HepG2 (cell line): ENCODE results near the gene TSPAN11. TPM values are rescaled to one million over a fixed set of nuclear protein-coding genes. Genes with fewer than 3 reads are reported as not detected.

Experiments used
- ATAC-seq: fragments of 200-7000 bp; cut with Tn5 transposase; 3 replicates; pipeline ENCODE4 v1.9.1; 2020; ENCODE audit warnings: mild to moderate bottlenecking, moderate library complexity
- BruUV-seq: library from RNA; stranded (reverse); fragments of 400-500 nt; replicated peaks from 2 replicates; lab custom pipeline; 2021; lab: Mats Ljungman, UMichigan
- CTCF ChIA-PET: fragments of 300-600 bp; formaldehyde crosslinking; extraction: SDS; loops from one replicate; lab custom pipeline; 2021; ENCODE audit warnings: low total read pairs, inconsistent platforms, low intra/inter-chr PET ratio; lab: Yijun Ruan, JAX
- POLR2A ChIA-PET: fragments of 350-600 bp; sonication (Branson Sonifier 250); formaldehyde crosslinking; loops from one replicate; lab custom pipeline; 2020; ENCODE audit warnings: antibody characterized with exemption, inconsistent platforms; lab: Yijun Ruan, JAX
- DNase-seq: peaks from one replicate; pipeline ENCODE4 v3.0.0-alpha.2; 2015; ENCODE audit warnings: low spot score
- FAIRE-seq: peaks from 3 replicates; lab custom pipeline; 2011; peaks lifted over from hg19 to GRCh38; lab: Jason Lieb, UNC
- H2AFZ ChIP-seq: one replicate; pipeline ENCODE4 v1.6.1; 2011; ENCODE audit warnings: low read length, inconsistent platforms
- H3K27ac ChIP-seq: fragments of 300-600 bp; 3 replicates; pipeline ENCODE4 v1.8.0; 2011; ENCODE audit warnings: mixed run types, mild to moderate bottlenecking, mixed read lengths, low read length, inconsistent platforms; ENCODE audit not compliant: insufficient read depth; ENCODE audit errors: extremely low read length
- H3K27me3 ChIP-seq, 2 experiments: fragments of 200-600 bp in 1 of 2; 2 replicates in 1 of 2; 3 replicates in 1 of 2; pipeline versions ENCODE4 v1.6.0 to v1.8.0; 2011; ENCODE audit warnings: low read length in 2 of 2, mild to moderate bottlenecking in 2 of 2, moderate library complexity in 2 of 2, inconsistent platforms in 1 of 2; ENCODE audit not compliant: insufficient read depth in 2 of 2, control insufficient read depth in 1 of 2
- H3K36me3 ChIP-seq, 2 experiments: fragments of 200-600 bp in 1 of 2; replicated peaks in 1 of 2; 2 replicates in 1 of 2; 3 replicates in 1 of 2; pipeline versions ENCODE4 v1.5.1 to v1.8.0; 2011; ENCODE audit warnings: low read length in 2 of 2, inconsistent platforms in 1 of 2; ENCODE audit not compliant: insufficient read depth in 2 of 2, control insufficient read depth in 1 of 2
- H3K4me1 ChIP-seq: 2 replicates; pipeline ENCODE4 v1.5.1; 2012; ENCODE audit warnings: low read length, inconsistent platforms; ENCODE audit not compliant: insufficient read depth
- H3K4me2 ChIP-seq: 2 replicates; pipeline ENCODE4 v1.6.0; 2011; ENCODE audit warnings: low read depth, low read length, inconsistent platforms
- H3K4me3 ChIP-seq, 3 experiments: fragments of 200-600 bp in 1 of 3; sonication (generic), shearing (Covaris generic) in 1 of 3; replicated peaks in 1 of 3; 2 replicates each; pipeline ENCODE4 v1.5.1; 2011 to 2016; ENCODE audit warnings: low read length in 3 of 3, inconsistent platforms in 2 of 3, low read depth in 2 of 3, mild to moderate bottlenecking in 2 of 3, control low read depth in 1 of 3, mixed read lengths in 1 of 3; ENCODE audit not compliant: insufficient read depth in 1 of 3
- H3K79me2 ChIP-seq: one replicate; pipeline ENCODE4 v1.6.1; 2011; ENCODE audit warnings: low read length, inconsistent platforms; ENCODE audit not compliant: insufficient read depth
- H3K9ac ChIP-seq: 2 replicates; pipeline ENCODE4 v1.6.0; 2011; ENCODE audit warnings: mild to moderate bottlenecking, low read depth, low read length, inconsistent platforms; ENCODE audit not compliant: insufficient read depth
- H3K9me3 ChIP-seq: 2 replicates; pipeline ENCODE4 v1.5.1; 2012; ENCODE audit warnings: mild to moderate bottlenecking, low read length
- H4K20me1 ChIP-seq: 2 replicates; pipeline ENCODE4 v1.6.0; 2011; ENCODE audit warnings: inconsistent platforms, mild to moderate bottlenecking, low read length, moderate library complexity; ENCODE audit not compliant: insufficient read depth
- CAMTA2 ChIP-seq: sonication (generic); formaldehyde crosslinking; IDR thresholded peaks from 2 replicates; pipeline ENCODE4 v1.4.0; 2020; ENCODE audit warnings: mild to moderate bottlenecking, missing genetic modification reagents, borderline replicate concordance
- IKZF4 ChIP-seq: sonication (generic); formaldehyde crosslinking; IDR thresholded peaks from 2 replicates; pipeline ENCODE4 v1.5.1; 2020; ENCODE audit warnings: borderline replicate concordance, mild to moderate bottlenecking, low read depth, missing genetic modification reagents; ENCODE audit errors: not compliant biosample characterization
- ISL2 ChIP-seq: sonication (generic); formaldehyde crosslinking; IDR thresholded peaks from 2 replicates; pipeline ENCODE4 v1.5.0; 2020; ENCODE audit warnings: missing genetic modification reagents
- NCOA2 ChIP-seq: sonication (generic); formaldehyde crosslinking; IDR thresholded peaks from 2 replicates; pipeline ENCODE4 v1.8.0; 2022; ENCODE audit warnings: inconsistent platforms
- POLR2G ChIP-seq: fragments of 200-400 bp; formaldehyde crosslinking; IDR thresholded peaks from 2 replicates; pipeline ENCODE4 v1.6.1; 2018; ENCODE audit warnings: mild to moderate bottlenecking, low read depth, low read length, moderate library complexity
- SALL2 ChIP-seq: sonication (generic); formaldehyde crosslinking; IDR thresholded peaks from 2 replicates; pipeline ENCODE4 v1.8.1; 2023; ENCODE audit warnings: mild to moderate bottlenecking, missing genetic modification reagents, inconsistent platforms
- SIN3B ChIP-seq: fragments of 150-350 bp; IDR thresholded peaks from 2 replicates; pipeline ENCODE4 v1.6.1; 2014; ENCODE audit warnings: low read length
- ZNF225 ChIP-seq: sonication (generic); formaldehyde crosslinking; IDR thresholded peaks from 2 replicates; pipeline ENCODE4 v1.4.0; 2020; ENCODE audit warnings: mild to moderate bottlenecking, missing genetic modification reagents
- ZNF816 ChIP-seq: sonication (generic); formaldehyde crosslinking; IDR thresholded peaks from 2 replicates; pipeline ENCODE4 v1.8.0; 2022; ENCODE audit warnings: missing genetic modification reagents, mild to moderate bottlenecking, borderline replicate concordance
- WGBS: methylation state at CpG from one replicate; pipeline ENCODE4 v1.1.6; 2017; ENCODE audit warnings: low lambda C conversion rate; 5-methylcytosine and 5-hydroxymethylcytosine counted together
- in situ Hi-C: cut with HindIII; loops from 2 replicates; pipeline ENCODE4 v1.10.0; 2017; ENCODE audit warnings: low pct_unique_long_range_greater_than_20kb; ENCODE audit not compliant: extremely low pct_ligation_motif_present
- intact Hi-C: fragments of 100-400 bp; cut with micrococcal nuclease; formaldehyde crosslinking; loops from one replicate; pipeline ENCODE4 v1.10.0; 2022; ENCODE audit not compliant: unreplicated experiment
- polyA plus RNA-seq, 8 experiments: library from polyadenylated mRNA; depleted of rRNA in 3 of 8; stranded (reverse) in 7 of 8; unstranded in 1 of 8; fragments of >200 nt; fragmentation: Illumina TruSeq in 4 of 8; extraction: Trizol in 4 of 8; gene quantifications; 2 replicates each; pipeline versions ENCODE4 v1.2.1 to v1.2.3, GENCODE V29; 2011 to 2016; ENCODE audit warnings: low read depth in 4 of 8, missing spikeins in 1 of 8, mixed read lengths in 1 of 8; ENCODE audit not compliant: insufficient read depth in 1 of 8
- total RNA-seq, 5 experiments: library from RNA; depleted of rRNA; stranded (reverse); fragments of >200 nt; fragmentation: Illumina TruSeq; extraction: Trizol; gene quantifications; 2 replicates each; pipeline ENCODE4 v1.2.3, GENCODE V29; 2016; ENCODE audit warnings: low read depth in 1 of 5
- TF ChIP-seq, protein P1 (sequence below): sonication (generic); formaldehyde crosslinking; IDR thresholded peaks from 2 replicates; pipeline ENCODE4 v1.8.1; 2023; ENCODE audit warnings: mild to moderate bottlenecking, missing genetic modification reagents
- TF ChIP-seq, protein P2 (sequence below): IDR thresholded peaks from 2 replicates; pipeline ENCODE4 v1.6.1; 2012; ENCODE audit warnings: inconsistent platforms

The TSPAN11 gene
- total and polyA plus RNA-seq, 2 of the 13 experiments (the other 11 are each of a cell fraction or from before 2014, with no cell fraction given) = 0.01 to 0.07 TPM

DNA sequence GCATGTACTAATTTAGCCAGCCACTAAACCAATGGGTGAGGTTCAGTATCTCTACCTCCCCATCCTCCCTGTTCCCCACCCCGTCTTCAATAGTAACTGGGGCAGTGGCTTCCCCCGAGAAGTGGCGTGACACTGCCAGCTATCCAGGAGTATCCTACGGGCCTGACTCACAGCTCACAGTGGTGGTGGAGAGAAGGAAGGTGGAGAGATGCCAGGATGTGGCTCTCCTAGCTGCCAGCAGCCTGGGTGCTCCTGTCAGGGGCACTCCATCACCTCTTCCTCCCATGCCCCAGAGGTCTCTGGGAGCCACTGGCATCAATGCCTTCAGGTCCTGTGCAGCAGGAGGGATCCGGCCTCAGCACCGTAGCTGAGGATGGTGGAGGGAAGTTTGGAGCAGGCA lies 49.0 kb downstream of the TSPAN11 start:
- CTCF ChIA-PET = no interaction called here
- no peak for ATAC-seq
- no peak overlapping the region for H2AFZ ChIP-seq
- TF ChIP-seq, protein P1, sequence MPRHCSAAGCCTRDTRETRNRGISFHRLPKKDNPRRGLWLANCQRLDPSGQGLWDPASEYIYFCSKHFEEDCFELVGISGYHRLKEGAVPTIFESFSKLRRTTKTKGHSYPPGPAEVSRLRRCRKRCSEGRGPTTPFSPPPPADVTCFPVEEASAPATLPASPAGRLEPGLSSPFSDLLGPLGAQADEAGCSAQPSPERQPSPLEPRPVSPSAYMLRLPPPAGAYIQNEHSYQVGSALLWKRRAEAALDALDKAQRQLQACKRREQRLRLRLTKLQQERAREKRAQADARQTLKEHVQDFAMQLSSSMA (CRISPR knock-in tag) = no peak
- no peak for TF ChIP-seq ISL2 (CRISPR knock-in tag)
- no peak for TF ChIP-seq CAMTA2 (CRISPR knock-in tag)
- no peak for TF ChIP-seq SIN3B
- TF ChIP-seq POLR2G = no peak
- TF ChIP-seq ZNF225 (CRISPR knock-in tag) = no peak
- no peak for TF ChIP-seq IKZF4 (CRISPR knock-in tag)
- TF ChIP-seq, protein P2, sequence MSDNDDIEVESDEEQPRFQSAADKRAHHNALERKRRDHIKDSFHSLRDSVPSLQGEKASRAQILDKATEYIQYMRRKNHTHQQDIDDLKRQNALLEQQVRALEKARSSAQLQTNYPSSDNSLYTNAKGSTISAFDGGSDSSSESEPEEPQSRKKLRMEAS = no peak
- no peak for TF ChIP-seq NCOA2 (CRISPR knock-in tag)
- TF ChIP-seq SALL2 = no peak
- no peak for TF ChIP-seq ZNF816 (CRISPR knock-in tag)
- H3K27ac ChIP-seq = no peak overlapping the region
- no peaks in the 10 kb centered on the region for H3K79me2 ChIP-seq
- no TSS peak for BruUV-seq
- no peak overlapping the region for H3K4me3 ChIP-seq
- H3K9me3 ChIP-seq = no peaks in the 10 kb centered on the region
- no peak for FAIRE-seq
- H3K4me2 ChIP-seq = no peak overlapping the region
- H3K27me3 ChIP-seq = peaks cover 6 to 53% of the 10 kb centered on the region in 2 experiments; a peak in 4 of 5 replicates
- in situ Hi-C loops (no loop called here), intact Hi-C loops (no loop called here)
- H3K4me1 ChIP-seq = no peaks in the 10 kb centered on the region
- WGBS = 44% methylated on average over 6 of the region's 6 CpGs
- no peak overlapping the region for H3K9ac ChIP-seq
- DNase-seq = no peak
- H3K36me3 ChIP-seq = no peaks in the 10 kb centered on the region
- no peaks in the 10 kb centered on the region for H4K20me1 ChIP-seq
- POLR2A ChIA-PET = no interaction called here
